T follicular helper cell (primary cell): ENCODE measurements around the gene ZSCAN25.
A peak's percentile ranks its signal among the peaks of the same experiment; 100 is the strongest.
"Not testable (repeated sequence)": the region's sequence is repeated elsewhere in the genome, so short reads cannot be mapped to it uniquely, and the experiment has no call there.

Experiments
- DNase-seq: peaks from one replicate; pipeline ENCODE4 v3.0.0-alpha.2; 2020; ENCODE audit warnings: low read depth
- total RNA-seq, 2 experiments: gene quantifications; one replicate each; lab custom pipeline; 2026; lab: John Stamatoyannopoulos, UW

The ZSCAN25 gene
- total RNA-seq = 49.3 to 71.4 reads per million in 2 experiments

DNA sequence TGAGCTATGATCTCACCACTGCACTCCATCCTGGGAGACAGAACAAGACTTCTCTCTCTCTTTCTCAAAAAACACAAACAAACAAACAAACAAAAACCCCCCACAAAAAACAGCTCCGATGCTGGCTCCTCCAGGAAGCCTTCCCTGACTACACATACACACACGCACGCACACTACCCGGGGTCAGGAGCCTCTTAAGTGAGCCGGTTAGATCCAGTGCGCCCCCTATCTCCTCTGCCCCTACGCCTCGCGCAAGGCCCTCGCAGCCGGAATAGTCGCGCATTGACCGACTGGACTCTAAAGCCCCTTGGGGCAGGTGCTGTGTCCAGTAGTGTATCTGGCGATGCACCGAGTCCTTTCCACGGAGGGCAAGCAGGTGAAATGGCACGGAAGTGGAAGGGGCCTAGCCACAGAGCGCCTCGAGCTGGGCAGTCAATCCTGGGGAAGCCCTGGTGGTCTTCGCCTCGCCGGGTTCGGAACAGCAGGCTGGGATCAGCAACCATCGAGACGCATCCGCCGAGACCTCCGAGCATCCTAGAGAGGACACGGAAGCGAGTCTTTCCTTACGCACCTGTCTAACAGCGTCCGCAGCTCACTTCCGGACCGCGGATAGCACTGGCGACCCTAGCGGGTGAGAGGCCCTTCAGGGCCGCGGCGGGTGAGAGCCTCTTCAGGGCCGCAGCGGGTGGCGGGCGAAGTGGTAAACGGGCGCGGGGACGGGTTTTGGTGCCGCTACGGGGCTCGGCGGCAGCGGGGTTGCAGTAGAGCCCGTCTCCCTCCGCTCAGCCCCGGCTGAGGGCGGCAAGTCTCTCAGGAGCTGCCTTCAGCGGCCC lies at the start of gene ZSCAN25:
ZSCAN25 (plus strand) TSS at position 588 of the 833 bp plus-strand sequence. CDS start 2,661 bp downstream, outside the sequence.
- peak; percentile 74 for DNase-seq

DNA sequence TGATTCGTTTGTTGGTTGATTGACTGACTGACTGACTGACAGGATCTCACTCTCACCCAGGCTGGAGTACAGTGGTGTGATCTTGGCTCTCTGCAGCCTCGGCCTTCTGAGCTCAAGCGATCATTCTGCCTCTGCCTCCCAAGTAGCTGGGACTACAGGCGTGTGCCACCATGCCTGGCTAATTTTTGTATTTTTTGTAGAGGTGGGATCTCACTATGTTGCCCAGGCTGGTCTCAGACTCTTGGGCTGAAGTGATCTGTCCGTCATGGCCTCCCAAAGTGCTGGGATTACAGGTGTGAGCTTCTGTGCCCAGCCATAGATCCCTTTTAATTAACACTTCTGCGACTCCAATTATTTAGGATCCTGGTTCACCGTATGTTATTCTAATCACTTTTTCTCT lies 48.0 kb upstream of the ZSCAN25 start:
- not testable (repeated sequence) for DNase-seq

- DNase-seq = no peak
Observed at GRCh38 chr7:99571768-99572167, 45.0 kb upstream of the ZSCAN25 start.

GRCh38 chr7:99573257-99573656 lies 43.5 kb upstream of the ZSCAN25 start:
- DNase-seq = no peak

GRCh38 chr7:99576251-99576650 lies 40.5 kb upstream of the ZSCAN25 start:
- no peak for DNase-seq

GRCh38 chr7:99579281-99579955 lies 37.3 kb upstream of the ZSCAN25 start:
- no peak for DNase-seq

DNA sequence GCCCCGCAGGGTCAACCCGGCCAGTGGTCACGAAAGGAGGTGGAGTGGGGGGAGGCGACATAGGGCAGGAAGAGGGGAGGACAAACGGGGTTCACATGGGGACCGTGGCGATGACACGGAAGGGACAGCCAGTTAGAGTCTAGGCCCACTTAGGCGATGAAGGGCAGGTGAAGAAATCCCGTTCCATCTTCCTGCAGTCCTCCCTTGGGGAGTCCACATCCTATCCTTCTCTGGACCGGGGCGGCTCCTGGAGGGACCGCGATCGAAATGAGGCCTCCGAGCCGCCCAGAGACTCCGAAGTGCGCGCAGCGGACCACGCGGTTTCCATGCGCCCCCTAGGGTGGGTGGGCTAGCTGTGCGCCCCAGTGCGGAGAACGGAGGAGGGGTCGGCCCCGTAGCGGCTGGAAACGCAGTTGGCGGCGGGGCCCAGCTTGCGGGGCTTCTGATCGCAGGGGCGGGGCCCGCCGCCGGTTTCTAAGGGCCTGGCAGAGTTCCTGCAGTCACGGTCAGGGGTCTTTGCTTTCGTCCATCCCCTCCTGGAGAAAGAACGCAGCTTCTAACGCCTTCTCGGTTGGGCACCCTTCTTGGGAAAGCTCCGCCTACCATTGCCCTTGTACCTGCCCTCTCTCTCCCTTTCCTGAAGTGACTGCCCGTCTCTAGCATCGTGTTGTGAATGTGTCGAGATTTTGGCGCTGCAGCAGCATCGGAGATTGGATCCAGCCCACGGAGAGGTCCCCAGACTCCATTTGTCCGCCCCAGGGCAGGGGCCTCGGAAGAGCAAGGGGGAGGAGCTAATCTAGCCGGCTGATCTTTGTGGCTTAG lies 36.6 kb upstream of the ZSCAN25 start:
- DNase-seq = peak; percentile 41

DNA sequence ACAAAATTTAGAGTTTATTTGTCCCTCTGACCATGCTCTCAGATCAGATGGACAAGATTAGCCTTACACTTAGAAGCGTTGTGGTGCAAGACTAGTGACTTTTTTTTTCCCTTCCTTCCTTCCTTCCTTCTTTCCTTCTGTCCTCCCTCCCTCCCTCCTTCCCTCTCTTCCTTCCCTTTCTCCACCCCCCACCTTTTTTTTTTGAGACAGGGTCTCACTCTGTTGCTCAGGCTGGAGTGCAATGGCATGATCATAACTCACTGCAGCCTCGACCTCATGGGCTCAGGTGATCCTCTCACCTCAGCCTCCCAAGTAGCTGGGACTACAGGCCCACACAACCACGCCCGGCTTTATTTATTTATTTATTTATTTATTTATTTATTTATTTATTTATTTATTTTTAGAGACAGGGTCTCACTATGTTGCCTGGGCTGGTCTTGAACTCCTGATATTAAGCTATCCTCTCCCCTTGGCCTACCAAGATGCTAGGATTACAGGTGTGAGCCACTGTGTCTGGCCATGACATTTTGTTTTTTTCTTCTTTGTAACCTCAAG lies 35.9 kb upstream of the ZSCAN25 start:
- DNase-seq = not testable (repeated sequence)

GRCh38 chr7:99588868-99589267 lies 27.9 kb upstream of the ZSCAN25 start:
- no peak for DNase-seq

- no peak for DNase-seq
Observed at GRCh38 chr7:99594948-99595745, 21.6 kb upstream of the ZSCAN25 start.

DNA sequence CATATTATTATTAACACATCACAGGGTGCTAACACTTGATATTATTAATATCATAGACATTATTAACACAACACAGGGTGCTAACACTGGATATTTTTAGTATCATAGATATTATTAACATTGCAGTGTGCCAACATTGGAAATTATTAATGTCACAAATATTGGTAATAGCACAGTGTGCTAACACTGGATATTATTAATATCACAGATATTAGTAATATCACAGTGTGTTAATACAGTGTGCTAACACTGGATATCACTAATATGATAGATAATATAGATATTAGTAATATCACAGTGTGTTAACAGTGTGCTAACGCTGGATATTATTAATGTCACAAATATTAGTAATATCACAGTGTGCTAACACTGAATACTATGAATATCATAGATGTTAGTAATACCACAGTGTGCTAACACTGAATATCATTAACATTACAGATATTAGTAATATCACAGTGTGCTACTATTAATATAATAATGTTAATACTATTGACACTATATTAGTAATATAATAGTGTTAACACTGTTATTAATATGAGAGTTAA lies 20.3 kb upstream of the ZSCAN25 start:
- no peak for DNase-seq

DNA sequence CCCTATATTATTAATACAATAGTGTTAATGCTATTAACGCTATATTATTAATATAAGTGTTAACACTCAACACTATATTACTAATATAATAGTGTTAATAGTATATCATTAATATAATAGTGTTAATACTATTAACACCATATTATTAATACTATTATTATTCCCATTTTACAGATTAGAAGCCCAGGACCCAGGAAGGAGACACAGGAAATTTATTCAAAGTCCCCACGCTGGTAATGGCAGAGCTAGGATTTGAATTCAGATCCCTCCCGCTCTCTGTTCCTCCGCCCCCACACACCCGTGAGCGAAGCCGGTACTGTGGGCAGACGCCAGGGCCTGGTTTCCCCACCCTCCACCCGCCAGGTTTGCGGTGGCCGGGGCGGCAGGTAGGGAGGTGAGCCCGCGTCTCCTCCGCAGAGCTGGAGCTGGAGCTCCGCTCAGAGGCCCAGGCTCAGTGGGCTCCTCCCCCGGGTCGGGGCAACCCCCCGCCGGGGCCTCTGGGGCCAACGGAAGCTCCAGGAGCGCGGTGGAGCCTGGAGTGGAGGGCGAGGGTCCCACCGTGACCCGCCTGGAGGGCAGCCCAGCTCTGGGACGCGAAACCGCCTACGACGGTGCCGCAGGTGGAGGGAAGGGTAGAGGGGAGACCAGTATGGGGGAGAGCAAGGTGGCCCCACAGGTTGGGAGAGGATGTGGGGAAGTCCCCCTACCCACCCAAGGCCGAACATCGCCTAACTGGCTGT lies 18.8 kb upstream of the ZSCAN25 start, which contains the start of gene TMEM225B:
TMEM225B (plus strand) TSS at position 506 of the 740 bp plus-strand sequence. CDS start 6,122 bp downstream, outside the sequence.
- DNase-seq = no peak

DNA sequence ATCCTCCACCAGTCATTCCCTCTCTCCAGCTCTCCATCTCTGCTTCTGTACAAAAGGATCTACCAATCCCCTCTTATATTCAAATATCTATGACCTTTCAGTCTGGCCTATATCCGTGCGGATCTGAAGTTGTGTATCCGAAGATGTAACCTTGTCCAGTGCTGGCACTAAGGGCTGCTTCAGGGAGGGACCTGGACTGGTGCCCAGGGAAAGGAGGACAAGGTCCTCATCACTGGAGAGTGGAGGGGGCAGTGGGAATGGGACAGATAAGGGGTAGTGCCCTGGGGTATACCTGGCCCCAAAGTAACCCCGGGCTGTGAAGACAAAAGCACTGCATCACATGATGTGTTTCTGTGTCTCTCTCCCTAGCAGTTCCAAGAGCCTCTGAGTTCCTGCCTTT lies 16.9 kb upstream of the ZSCAN25 start:
- DNase-seq = no peak

GRCh38 chr7:99601656-99602310 lies 15.0 kb upstream of the ZSCAN25 start:
- DNase-seq = no peak

DNA sequence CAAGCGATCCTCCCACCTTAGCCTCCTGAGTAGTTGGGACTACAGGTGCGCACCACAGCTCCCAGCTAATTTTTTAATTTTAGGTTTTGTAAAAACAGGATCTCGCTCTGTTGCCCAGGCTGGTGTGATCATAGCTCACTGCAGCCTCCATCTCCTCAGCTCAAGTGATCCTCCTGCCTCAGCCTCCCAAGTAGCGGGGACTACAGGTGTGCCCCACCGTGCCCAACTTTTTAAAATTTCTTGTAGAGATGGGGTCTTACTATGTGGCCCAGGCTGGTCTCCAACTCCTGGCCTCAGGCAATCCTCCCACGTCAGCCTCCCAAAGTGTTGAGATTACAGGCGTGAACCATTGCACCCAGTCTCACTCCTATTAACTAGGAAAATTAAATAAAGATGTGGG lies 11.2 kb upstream of the ZSCAN25 start:
- DNase-seq = no peak

- no peak for DNase-seq
Observed at GRCh38 chr7:99606531-99606930, 10.2 kb upstream of the ZSCAN25 start.

- no peak for DNase-seq
Observed at GRCh38 chr7:99607548-99607947, 9.2 kb upstream of the ZSCAN25 start.

- DNase-seq = no peak
Observed at GRCh38 chr7:99614495-99614894, 2.3 kb upstream of the ZSCAN25 start.

- DNase-seq = no peak
Observed at GRCh38 chr7:99615989-99616358, 772 bp upstream of the ZSCAN25 start.
